ENCODE data around the gene TUBB2B. TPM values are rescaled to one million over a fixed set of nuclear protein-coding genes. Genes with fewer than 3 reads are reported as not detected.

The TUBB2B gene
- total and polyA plus RNA-seq, 8 donors = 1.9 to 17.6 (median 5.3) TPM

- no peak for FAIRE-seq
- H3K4me1 ChIP-seq = peaks cover 0 to 5% (median 4%) of the 10 kb centered on the region in 3 donors
Measured at GRCh38 chr6:3236005-3236404, 8.6 kb upstream of the TUBB2B start.

GRCh38 chr6:3235486-3235885 lies 8.0 kb upstream of the TUBB2B start:
- DNase-seq (no peak), FAIRE-seq (no peak), ATAC-seq (no peak)
- intact Hi-C loops (cut with DNase I) = no loop called here
- H3K27ac ChIP-seq = no peak overlapping the region
- no peaks in the 10 kb centered on the region for H3K27me3 ChIP-seq
- WGBS, 2 donors = 83 to 92% methylated on average over 2 of the region's 2 CpGs
- no peak overlapping the region for H3K4me3 ChIP-seq
- H3K9me3 ChIP-seq = no peaks in the 10 kb centered on the region
- peaks cover 0 to 5% (median 4%) of the 10 kb centered on the region in 3 donors for H3K4me1 ChIP-seq
- no peaks in the 10 kb centered on the region for H3K36me3 ChIP-seq
- TF ChIP-seq CTCF (IDR thresholded peaks at IDR 0.05) = no peak

More at GRCh38 chr6:3236005-3236404, 8.6 kb upstream of the TUBB2B start:
- Histone ChIP-seq H3K36me3 (no peaks in the 10 kb centered on the region), H3K4me3 (no peak overlapping the region), H3K27ac (no peak overlapping the region), H3K27me3 (no peaks in the 10 kb centered on the region), H3K9me3 (no peaks in the 10 kb centered on the region)
- DNase-seq (no peak), ATAC-seq (no peak)
- 77 to 85% methylated on average over 3 of the region's 3 CpGs for WGBS, 2 donors
- intact Hi-C loops (cut with DNase I) = no loop called here
- no peak for TF ChIP-seq CTCF (IDR thresholded peaks at IDR 0.05)

- no peaks in the 10 kb centered on the region for H3K36me3 ChIP-seq
- 72 to 85% methylated on average over 3 of the region's 3 CpGs for WGBS, 2 donors
- no peak for FAIRE-seq
- ATAC-seq = no peak
- DNase-seq = no peak
- TF ChIP-seq CTCF (IDR thresholded peaks at IDR 0.05) = no peak
- H3K4me3 ChIP-seq = no peak overlapping the region
- H3K27ac ChIP-seq = no peak overlapping the region
- H3K4me1 ChIP-seq = peaks cover 3 to 8% (median 4%) of the 10 kb centered on the region in 3 donors
- no peaks in the 10 kb centered on the region for H3K27me3 ChIP-seq
- intact Hi-C loops (cut with DNase I) = no loop called here
- H3K9me3 ChIP-seq = no peaks in the 10 kb centered on the region
Measured at GRCh38 chr6:3233904-3234303, 6.5 kb upstream of the TUBB2B start.

- no peak for TF ChIP-seq CTCF (IDR thresholded peaks at IDR 0.05)
- no peak for ATAC-seq
- no peak for FAIRE-seq
- DNase-seq = no peak
- intact Hi-C loops (cut with DNase I) = no loop called here
- Histone ChIP-seq H3K27me3 (no peaks in the 10 kb centered on the region), H3K4me3 (no peak overlapping the region), H3K9me3 (no peaks in the 10 kb centered on the region), H3K4me1 (peaks cover 3 to 8% (median 4%) of the 10 kb centered on the region in 3 donors), H3K36me3 (no peaks in the 10 kb centered on the region), H3K27ac (no peak overlapping the region)
- 78 to 84% methylated on average over 3 of the region's 3 CpGs for WGBS, 2 donors
Measured at GRCh38 chr6:3233321-3233720, 5.9 kb upstream of the TUBB2B start.

GRCh38 chr6:3232017-3232945 lies 4.8 kb upstream of the TUBB2B start:
- Histone ChIP-seq H3K4me1 (peaks cover 3 to 10% (median 8%) of the 10 kb centered on the region in 3 donors), H3K9me3 (no peaks in the 10 kb centered on the region), H3K4me3 (peak overlapping the region; percentile 18 to 78 (median 54)), H3K27ac (peak overlapping the region in 2 of 4 donors; percentile 78 to 86), H3K27me3 (no peaks in the 10 kb centered on the region), H3K36me3 (no peaks in the 10 kb centered on the region)
- intact Hi-C loops (cut with DNase I) = no loop called here
- DNase-seq = no peak
- ATAC-seq = peak in 3 of 4 donors; percentile 4 to 25 (median 12)
- TF ChIP-seq CTCF (IDR thresholded peaks at IDR 0.05) = no peak
- no peak for FAIRE-seq
- WGBS, 2 donors = 15 to 17% methylated on average over 23 of the region's 23 CpGs

Measured in pancreas (tissue), 10 donors.